A375 (cell line): ENCODE data around the gene ANKDD1B. TPM values are rescaled to one million over a fixed set of nuclear protein-coding genes. Genes with fewer than 3 reads are reported as not detected.

Experiments used
- small RNA-seq: library from RNA; depleted of rRNA; stranded (forward); fragments of <200 nt; gene quantifications from one replicate; pipeline ENCODE3, GENCODE V24; 2014
- total RNA-seq: library from RNA; depleted of rRNA; stranded (reverse); fragments of >200 nt; shearing (Covaris generic); gene quantifications from 2 replicates; pipeline ENCODE4 v1.2.3, GENCODE V29; 2014; rRNA removed

The ANKDD1B gene
- 0.11 and 0.64 TPM in 2 replicates for total RNA-seq

DNA sequence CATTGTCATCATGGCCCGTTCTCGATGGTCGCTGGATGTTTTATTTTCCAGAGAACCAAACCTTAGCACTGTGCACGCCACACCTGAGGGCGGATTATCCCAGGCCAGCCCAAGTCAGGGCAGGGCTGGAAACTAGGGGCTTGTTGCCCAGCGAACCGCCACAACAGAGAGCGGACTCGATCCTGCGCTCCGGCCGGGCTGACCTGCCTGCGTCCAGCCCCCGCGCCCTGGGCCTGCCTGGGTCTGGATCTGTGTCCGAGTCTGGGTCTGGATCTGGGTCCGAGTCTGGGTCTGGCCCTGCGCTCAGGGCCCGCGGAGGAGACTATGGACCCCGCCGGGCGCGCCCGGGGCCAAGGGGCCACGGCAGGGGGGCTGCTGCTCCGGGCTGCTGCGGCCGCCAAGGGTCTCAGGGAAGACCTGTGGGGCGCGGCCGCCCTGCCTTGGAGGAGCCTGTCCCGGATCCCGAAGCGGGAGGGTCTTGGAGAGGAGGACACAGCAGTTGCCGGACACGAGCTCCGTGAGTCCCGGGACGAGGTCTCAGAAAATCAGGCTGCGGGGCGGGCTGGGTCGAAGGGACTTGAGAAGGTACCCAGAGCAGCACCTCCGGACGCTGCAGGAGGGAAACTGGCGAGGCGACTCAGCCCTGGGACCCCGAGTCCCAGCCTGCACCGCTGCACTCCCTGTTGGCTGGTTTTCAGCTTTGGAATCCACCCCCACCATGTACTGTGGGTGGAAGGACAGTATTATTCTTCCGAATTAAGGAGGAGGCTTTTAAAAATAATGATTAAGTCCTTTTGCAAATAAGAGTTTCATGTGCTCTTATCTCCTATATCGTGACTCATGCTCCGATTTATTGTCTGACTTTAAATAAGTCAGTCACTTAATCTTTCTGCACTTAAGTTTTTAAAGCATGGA lies at the start of gene ANKDD1B:
Gene ANKDD1B, plus strand, starts transcription at position 143 of the 915 bp plus-strand sequence. Its CDS starts 182 bp downstream, at position 325.

DNA sequence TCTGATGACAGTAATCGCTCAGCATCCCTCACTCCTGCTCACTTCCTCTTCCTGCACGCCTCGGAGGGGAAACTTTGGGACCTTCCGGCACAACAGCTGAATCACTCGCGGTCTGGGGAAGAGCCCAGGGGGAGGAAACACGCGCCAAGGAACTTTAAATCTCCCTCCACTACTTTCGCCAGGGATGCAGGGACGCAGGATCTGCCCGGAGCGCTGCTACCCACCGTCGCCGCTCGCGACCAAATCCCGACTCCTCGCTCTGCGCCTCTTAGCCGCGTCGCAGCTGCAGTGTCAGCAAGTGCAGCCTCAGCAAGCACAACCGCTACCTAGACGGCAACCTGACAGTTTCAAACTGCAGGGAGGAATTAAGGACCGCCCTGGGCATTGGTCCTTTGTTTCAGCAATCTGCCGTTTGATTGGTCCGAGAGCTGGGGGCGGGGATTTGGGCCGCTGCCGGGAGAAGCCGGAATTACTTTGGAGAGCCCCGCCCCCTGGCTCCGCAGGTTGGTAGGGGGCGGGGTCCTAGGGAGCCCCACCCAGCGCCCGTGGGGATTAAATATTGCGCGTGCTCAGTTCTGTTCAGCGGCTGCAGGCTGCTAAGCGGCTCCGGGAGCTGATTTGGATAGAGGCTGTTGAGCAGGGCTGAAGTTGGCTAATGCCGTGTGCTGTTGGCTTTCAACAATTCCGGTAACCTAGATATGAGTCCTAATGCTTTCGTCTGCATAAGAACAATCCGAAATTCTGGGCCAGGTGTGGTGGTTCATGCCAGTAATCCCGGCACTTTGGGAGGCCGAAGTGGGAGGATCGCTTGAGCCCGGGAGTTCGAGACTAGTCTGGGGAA lies 106.0 kb downstream of the ANKDD1B start, which contains the start of gene POC5:
Gene POC5, minus strand, starts transcription at position 356 of the 841 bp plus-strand sequence. CDS start 4,500 bp downstream, outside the sequence.

Small RNA genes within 50 kb of the gene (small RNA-seq; reads per million reads assigned to genes)
- gene RNU6-680P = not detected

Other genes starting within 250 kb of the ANKDD1B start
- 10.6 and 16.2 TPM in 2 replicates for gene CERT1, start 99.8 kb upstream of the ANKDD1B start, total RNA-seq
- gene POLK, start 99.6 kb upstream of the ANKDD1B start, total RNA-seq = 14.7 and 17.1 TPM in 2 replicates
- 9.0 and 11.0 TPM in 2 replicates for gene POC5, start 106.0 kb downstream of the ANKDD1B start, total RNA-seq